Esophagus muscularis mucosa (tissue), 4 donors: Measurements from ENCODE around the gene PRKCE. TPM values are rescaled to one million over a fixed set of nuclear protein-coding genes. Genes with fewer than 3 reads are reported as not detected.

ENCODE experiments used
- DNase-seq: peaks from one replicate; pipeline ENCODE4 v3.0.0-alpha.2; 2017; ENCODE audit errors: extremely low spot score
- H3K27ac ChIP-seq, 4 donors: fragments of 200-600 bp; sonication (generic); replicated peaks in 1 of 4; 1 replicate in 3 of 4; 2 replicates in 1 of 4; pipeline ENCODE4 v1.5.1; 2016 to 2019; ENCODE audit warnings: mild to moderate bottlenecking in 1 of 4
- H3K27me3 ChIP-seq, 4 donors: fragments of 200-600 bp; sonication (generic); one replicate each; pipeline versions ENCODE4 v1.5.1 to v1.6.0; 2016 to 2019
- H3K36me3 ChIP-seq, 4 donors: fragments of 200-600 bp; sonication (generic); one replicate each; pipeline ENCODE4 v1.5.1; 2016 to 2019
- H3K4me1 ChIP-seq, 4 donors: fragments of 200-600 bp; sonication (generic); one replicate each; pipeline ENCODE4 v1.5.1; 2016 to 2019
- H3K4me3 ChIP-seq, 4 donors: fragments of 200-600 bp; sonication (generic); 1 replicate in 2 of 4; 2 replicates in 2 of 4; pipeline ENCODE4 v1.5.1; 2016 to 2019; ENCODE audit warnings: mild to moderate bottlenecking in 4 of 4, moderate library complexity in 1 of 4
- H3K9me3 ChIP-seq, 4 donors: fragments of 200-600 bp; sonication (generic); 1 replicate in 3 of 4; 2 replicates in 1 of 4; pipeline ENCODE4 v1.5.1; 2016 to 2019
- CTCF ChIP-seq, 3 experiments: fragments of 200-600 bp in 2 of 3; fragments of 450-650 bp in 1 of 3; sonication (generic) in 2 of 3; IDR thresholded peaks; one replicate each; pipeline ENCODE4 v1.5.1; 2017 to 2019; ENCODE audit warnings: antibody characterized with exemption in 3 of 3, mild to moderate bottlenecking in 2 of 3, moderate library complexity in 1 of 3
- EP300 ChIP-seq: sonication (generic); formaldehyde crosslinking; IDR thresholded peaks from one replicate; pipeline ENCODE4 v1.6.1; 2017; ENCODE audit warnings: antibody characterized with exemption
- POLR2A ChIP-seq: fragments of 450-650 bp; IDR thresholded peaks from one replicate; pipeline ENCODE4 v1.6.1; 2017; ENCODE audit warnings: antibody characterized with exemption, moderate library complexity, mild to moderate bottlenecking, low read depth
- POLR2AphosphoS5 ChIP-seq, 2 donors: sonication (generic); formaldehyde crosslinking; IDR thresholded peaks; one replicate each; pipeline ENCODE4 v1.6.1; 2017; ENCODE audit warnings: antibody characterized with exemption in 2 of 2
- WGBS: methylation state at CpG from one replicate; pipeline ENCODE4 v1.1.5; 2018; 5-methylcytosine and 5-hydroxymethylcytosine counted together
- intact Hi-C: fragments of 100-400 bp; cut with DNase I; formaldehyde crosslinking; loops from one replicate; pipeline ENCODE4 v1.15.1; 2023
- total RNA-seq, 4 donors: library from RNA; depleted of rRNA; stranded (reverse); fragments of >200 nt; gene quantifications; one replicate each; pipeline versions ENCODE4 v1.1.0 to v1.2.1, GENCODE V29; 2016

PRKCE gene
- total RNA-seq, 4 donors from 2014 or later = 11.6 to 21.1 (median 13.0) TPM

DNA sequence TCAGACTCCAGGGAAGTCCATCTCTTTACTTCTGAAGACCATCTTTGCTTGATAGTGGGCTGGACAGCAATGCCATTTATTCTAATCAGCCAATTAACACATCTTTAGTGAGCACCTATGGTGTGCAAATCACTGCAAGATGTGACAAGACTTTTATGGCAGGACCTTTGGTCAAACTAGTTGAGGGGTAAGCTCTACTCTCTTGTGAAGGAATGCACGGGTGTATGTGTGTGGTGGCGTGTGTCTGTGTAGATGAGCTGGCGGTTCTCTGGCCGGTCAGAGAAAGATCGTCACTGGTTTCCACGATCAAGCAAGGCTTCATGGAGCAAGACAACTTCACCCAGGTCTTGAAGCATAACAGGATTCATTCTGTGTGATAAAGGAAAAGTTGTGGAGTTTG is 364.6 kb downstream of the PRKCE start:
- no peaks in the 10 kb centered on the region for H3K27me3 ChIP-seq
- peaks cover 0 to 37% (median 10%) of the 10 kb centered on the region in 4 donors for H3K36me3 ChIP-seq
- H3K4me3 ChIP-seq = no peak overlapping the region
- no peaks in the 10 kb centered on the region for H3K9me3 ChIP-seq
- 97% methylated on average over 6 of the region's 6 CpGs for WGBS
- intact Hi-C loops = no loop called here
- peaks cover 0 to 14% (median 9%) of the 10 kb centered on the region in 4 donors for H3K4me1 ChIP-seq
- H3K27ac ChIP-seq = no peak overlapping the region
- no peak for TF ChIP-seq POLR2A
- TF ChIP-seq CTCF (IDR thresholded peaks at IDR 0.05) = no peak
- TF ChIP-seq POLR2AphosphoS5 (IDR thresholded peaks at IDR 0.05) = no peak
- no peak for TF ChIP-seq EP300
- DNase-seq = peak; percentile 62

GRCh38 chr2:46018773-46019591 is 367.5 kb downstream of the PRKCE start:
- WGBS = 88% methylated on average over 10 of the region's 10 CpGs
- Histone ChIP-seq H3K9me3 (no peaks in the 10 kb centered on the region), H3K4me3 (no peak overlapping the region), H3K36me3 (peaks cover 0 to 20% (median 4%) of the 10 kb centered on the region in 4 donors), H3K27me3 (no peaks in the 10 kb centered on the region), H3K27ac (no peak overlapping the region), H3K4me1 (peaks cover 0 to 14% (median 9%) of the 10 kb centered on the region in 4 donors)
- DNase-seq = no peak
- no peak for TF ChIP-seq POLR2AphosphoS5 (IDR thresholded peaks at IDR 0.05)
- no peak for TF ChIP-seq EP300
- intact Hi-C loops = no loop called here

- Histone ChIP-seq H3K36me3 (peaks cover 0 to 20% (median 4%) of the 10 kb centered on the region in 4 donors), H3K27me3 (no peaks in the 10 kb centered on the region), H3K4me3 (no peak overlapping the region), H3K27ac (no peak overlapping the region), H3K9me3 (no peaks in the 10 kb centered on the region), H3K4me1 (peaks cover 0 to 7% (median 4%) of the 10 kb centered on the region in 4 donors)
- intact Hi-C loops = no loop called here
- DNase-seq = no peak
- no peak for TF ChIP-seq EP300
- no peak for TF ChIP-seq POLR2AphosphoS5 (IDR thresholded peaks at IDR 0.05)
- no peak for TF ChIP-seq POLR2A
- TF ChIP-seq CTCF (IDR thresholded peaks at IDR 0.05) = no peak
- 94% methylated on average over 2 of the region's 2 CpGs for WGBS
Measured at GRCh38 chr2:46020416-46020815, 368.9 kb downstream of the PRKCE start.

DNA sequence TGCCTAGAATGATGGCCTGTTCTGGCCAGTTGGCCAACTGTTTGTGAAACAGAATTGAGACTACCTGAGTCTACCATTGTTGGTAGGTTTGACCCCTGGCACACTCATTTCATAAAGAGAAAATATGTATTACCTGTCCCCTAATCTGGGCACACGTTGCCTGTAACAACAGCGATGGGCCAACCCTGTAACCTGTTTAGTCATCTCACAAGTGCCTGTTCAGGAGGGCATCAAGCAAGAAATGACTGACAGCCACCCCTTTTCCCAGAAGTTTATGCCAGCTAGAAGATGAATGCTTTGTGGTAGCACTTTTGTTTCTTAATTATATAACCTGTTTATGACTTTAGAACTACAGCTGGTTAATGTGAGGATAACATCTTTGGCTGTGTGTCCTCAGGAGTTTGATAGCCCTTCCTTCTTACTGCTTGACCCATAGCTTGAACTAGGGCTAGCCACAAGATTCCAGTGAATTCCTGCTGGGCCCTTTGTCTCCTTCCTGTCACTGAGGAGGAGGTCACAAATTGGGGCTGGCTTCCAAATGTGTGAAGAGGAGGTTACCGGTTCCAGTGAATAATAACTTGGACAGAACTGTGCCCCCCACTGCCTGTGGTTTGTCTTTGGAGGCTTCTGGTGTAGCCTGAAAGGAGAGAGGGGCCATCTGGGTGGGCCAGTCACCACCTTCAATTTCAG is 371.8 kb downstream of the PRKCE start:
- Histone ChIP-seq H3K4me1 (no peaks in the 10 kb centered on the region), H3K27ac (no peak overlapping the region), H3K36me3 (peaks cover 0 to 17% (median 2%) of the 10 kb centered on the region in 4 donors), H3K27me3 (no peaks in the 10 kb centered on the region), H3K4me3 (no peak overlapping the region), H3K9me3 (no peaks in the 10 kb centered on the region)
- WGBS = 90% methylated on average over 3 of the region's 3 CpGs
- DNase-seq = no peak
- intact Hi-C loops = no loop called here
- TF ChIP-seq POLR2A (no peak), EP300 (no peak), CTCF (IDR thresholded peaks at IDR 0.05) (no peak), POLR2AphosphoS5 (IDR thresholded peaks at IDR 0.05) (no peak)

- 96% methylated on average over 5 of the region's 5 CpGs for WGBS
- intact Hi-C loops = no loop called here
- peaks cover 0 to 12% (median 2%) of the 10 kb centered on the region in 4 donors for H3K36me3 ChIP-seq
Measured at GRCh38 chr2:46024146-46024779, 372.8 kb downstream of the PRKCE start.

More at GRCh38 chr2:46024146-46024779, 372.8 kb downstream of the PRKCE start:
- H3K4me1 ChIP-seq = peaks cover under 1 to 6% (median 1%) of the 10 kb centered on the region in 4 donors
- no peak overlapping the region for H3K4me3 ChIP-seq
- no peaks in the 10 kb centered on the region for H3K27me3 ChIP-seq
- H3K27ac ChIP-seq = no peak overlapping the region
- TF ChIP-seq POLR2A (no peak), CTCF (IDR thresholded peaks at IDR 0.05) (no peak)
- no peaks in the 10 kb centered on the region for H3K9me3 ChIP-seq
- no peak for DNase-seq
